LoVo (cell line): ENCODE data around the gene TREH.
"Not testable (repeated sequence)": the region's sequence is repeated elsewhere in the genome, so short reads cannot be mapped to it uniquely, and the experiment has no call there.

Experiments used
- DNase-seq: peaks from one replicate; pipeline ENCODE4 v3.0.0-alpha.2; 2016; ENCODE audit warnings: low spot score

TREH gene

DNA sequence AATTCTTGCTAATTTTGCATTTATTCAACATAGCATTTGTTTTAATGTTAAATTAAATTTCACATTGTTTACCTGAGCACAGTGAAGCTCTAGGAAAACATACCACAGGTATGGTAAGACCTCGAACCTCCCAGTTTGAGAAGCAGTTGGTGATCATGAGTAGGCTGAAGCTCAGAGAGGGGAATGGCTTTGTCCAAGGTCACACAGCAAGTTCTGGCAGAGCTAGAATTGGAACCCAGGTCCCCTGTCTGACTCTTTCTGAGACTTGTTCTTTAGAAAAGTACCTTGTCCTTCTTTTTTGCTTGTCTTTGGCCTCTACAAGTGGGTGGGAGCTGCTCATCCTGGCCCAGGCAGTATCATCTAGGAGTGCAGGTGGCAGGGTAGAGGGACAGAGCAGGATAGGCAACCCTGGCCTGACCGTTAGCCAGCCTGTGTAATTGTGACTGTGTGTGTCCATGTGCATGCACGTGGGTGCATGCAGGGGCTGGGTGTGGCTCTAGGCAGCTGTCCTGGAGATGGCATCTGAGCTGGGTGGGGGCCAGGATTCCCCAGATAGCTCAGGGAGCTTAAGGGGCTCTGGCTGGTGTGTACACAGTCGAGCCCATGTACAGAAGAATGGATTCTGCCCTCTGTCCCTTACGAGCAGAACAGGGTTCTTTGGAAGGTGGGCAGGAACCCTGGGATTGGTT is 50.4 kb downstream of the TREH start:
- DNase-seq = no peak

- no peak for DNase-seq
These were observed 51.0 kb downstream of the TREH start for GRCh38 chr11:118628432-118628831.

DNA sequence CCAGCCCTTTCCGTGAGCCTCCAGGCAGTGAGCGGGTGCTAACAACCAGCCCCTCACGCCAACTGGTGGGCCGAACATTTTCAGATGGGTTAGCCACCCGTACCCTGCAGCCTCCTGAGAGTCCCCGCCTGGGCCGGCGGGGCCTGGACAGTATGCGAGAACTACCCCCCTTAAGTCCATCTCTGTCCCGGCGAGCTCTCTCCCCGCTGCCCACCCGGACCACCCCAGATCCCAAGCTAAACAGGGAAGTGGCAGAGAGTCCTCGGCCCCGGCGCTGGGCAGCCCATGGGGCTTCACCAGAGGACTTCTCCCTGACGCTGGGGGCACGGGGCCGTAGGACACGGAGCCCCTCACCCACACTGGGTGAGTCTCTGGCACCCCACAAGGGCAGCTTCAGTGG is 51.4 kb downstream of the TREH start:
- no peak for DNase-seq

- no peak for DNase-seq
These were observed 51.9 kb downstream of the TREH start for GRCh38 chr11:118627566-118627965.

- DNase-seq = no peak
These were observed 53.5 kb downstream of the TREH start for GRCh38 chr11:118625976-118626375.

GRCh38 chr11:118625036-118625690 is 54.3 kb downstream of the TREH start:
- no peak for DNase-seq

DNA sequence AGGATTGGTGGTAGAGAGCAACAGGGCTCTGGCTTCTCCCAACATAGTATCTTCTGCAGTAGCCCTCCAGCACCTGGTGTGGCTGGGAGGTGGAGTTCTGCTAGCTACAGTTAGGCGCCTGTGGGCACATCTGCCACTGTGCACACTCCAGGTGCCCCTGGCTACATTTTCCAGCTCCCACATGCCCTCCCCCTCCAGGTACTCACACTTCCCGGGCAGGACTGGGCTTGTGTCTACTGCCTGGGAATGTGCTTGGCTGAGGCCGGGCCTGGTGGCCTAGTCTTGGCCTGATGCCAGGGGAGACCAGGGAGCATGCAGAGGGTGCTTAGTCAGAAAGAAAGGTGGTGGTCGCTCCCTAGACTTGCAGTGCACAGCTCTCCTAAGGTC is 56.2 kb downstream of the TREH start:
- DNase-seq = peak; percentile 31

DNA sequence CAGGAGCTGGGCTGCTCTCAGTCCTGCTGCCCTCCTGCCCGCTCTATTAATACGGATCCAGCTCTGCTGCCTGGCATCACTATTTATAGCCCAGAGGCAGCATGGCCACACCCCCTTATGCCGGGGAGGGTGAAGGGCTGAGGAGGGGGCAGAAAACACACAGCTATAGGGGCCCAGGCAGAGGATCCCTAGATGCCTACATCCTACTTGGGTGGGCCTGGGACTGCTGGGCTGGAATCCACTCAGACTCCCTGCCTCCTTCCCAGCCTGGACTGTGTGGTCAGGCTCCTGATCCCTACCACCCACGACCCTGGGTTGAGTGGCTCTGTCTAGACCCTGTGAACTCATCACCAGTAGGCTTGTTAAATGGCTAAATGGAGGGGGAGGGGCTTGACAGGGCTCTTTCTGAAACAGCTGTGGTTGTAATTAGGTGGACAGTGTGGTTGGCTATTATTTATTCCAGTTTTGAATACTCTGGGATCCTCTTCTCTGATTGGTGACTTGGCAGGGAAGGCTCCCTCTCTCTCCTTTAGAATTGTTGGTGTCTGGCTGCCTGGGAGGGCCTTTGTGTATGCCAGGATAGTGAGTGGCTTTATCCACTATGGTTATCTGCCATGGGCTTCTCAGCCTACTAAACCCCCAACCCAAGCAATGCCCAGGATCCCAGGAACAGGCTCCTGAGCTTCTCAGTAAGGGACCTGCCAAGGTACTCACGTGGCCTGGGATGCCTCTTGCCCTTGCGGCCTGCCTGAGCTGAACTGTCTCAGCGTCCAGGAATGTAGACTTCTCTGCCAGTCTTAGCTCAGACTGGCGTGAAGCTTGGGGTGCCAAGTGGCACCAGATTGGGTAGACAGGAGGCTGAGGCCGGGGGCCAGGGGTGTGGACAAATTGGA is 56.8 kb downstream of the TREH start:
- no peak for DNase-seq

GRCh38 chr11:118621784-118622375 is 57.6 kb downstream of the TREH start:
- DNase-seq = no peak

GRCh38 chr11:118621071-118621783 is 58.2 kb downstream of the TREH start:
- peak; percentile 15 for DNase-seq

GRCh38 chr11:118620529-118621070 is 58.9 kb downstream of the TREH start:
- no peak for DNase-seq

DNA sequence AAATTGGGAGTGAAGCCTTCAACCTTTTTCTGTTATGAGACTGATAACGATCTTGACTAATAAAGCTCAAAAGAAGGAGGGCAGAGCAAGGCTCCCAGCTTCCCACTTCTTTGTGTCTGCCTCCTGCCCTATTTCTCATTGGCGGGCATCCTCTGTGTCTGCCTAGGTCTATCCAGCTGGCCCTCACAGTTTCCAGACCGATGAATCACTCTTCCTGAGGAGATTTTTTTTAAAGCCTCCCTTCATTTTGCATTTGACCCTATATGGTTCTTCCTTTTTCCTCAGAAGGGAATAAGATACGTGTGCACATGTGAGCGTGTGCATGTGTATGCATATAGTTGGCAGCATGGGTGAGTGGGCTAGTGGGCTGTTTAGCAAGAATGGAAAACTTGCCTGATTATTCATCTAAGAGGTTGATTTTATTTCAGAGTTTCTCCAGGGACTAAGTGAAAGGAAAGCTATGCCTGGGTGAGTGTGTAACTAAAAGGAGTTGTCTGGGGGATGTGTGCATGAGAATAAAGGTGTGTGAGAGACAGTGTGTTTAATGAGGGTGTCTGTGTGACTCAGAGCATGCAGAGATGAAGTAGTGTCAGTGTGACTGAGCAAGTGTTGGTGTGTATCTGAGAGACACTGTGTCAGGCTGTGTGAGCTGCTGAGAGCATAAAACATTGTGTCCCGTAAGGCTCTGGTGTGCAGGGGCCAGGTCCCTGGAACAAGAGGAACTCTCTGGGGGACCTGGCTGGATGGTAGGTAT is 59.8 kb downstream of the TREH start:
- DNase-seq = no peak

- peak; percentile 42 for DNase-seq
These were observed 60.5 kb downstream of the TREH start for GRCh38 chr11:118618991-118619375.

DNA sequence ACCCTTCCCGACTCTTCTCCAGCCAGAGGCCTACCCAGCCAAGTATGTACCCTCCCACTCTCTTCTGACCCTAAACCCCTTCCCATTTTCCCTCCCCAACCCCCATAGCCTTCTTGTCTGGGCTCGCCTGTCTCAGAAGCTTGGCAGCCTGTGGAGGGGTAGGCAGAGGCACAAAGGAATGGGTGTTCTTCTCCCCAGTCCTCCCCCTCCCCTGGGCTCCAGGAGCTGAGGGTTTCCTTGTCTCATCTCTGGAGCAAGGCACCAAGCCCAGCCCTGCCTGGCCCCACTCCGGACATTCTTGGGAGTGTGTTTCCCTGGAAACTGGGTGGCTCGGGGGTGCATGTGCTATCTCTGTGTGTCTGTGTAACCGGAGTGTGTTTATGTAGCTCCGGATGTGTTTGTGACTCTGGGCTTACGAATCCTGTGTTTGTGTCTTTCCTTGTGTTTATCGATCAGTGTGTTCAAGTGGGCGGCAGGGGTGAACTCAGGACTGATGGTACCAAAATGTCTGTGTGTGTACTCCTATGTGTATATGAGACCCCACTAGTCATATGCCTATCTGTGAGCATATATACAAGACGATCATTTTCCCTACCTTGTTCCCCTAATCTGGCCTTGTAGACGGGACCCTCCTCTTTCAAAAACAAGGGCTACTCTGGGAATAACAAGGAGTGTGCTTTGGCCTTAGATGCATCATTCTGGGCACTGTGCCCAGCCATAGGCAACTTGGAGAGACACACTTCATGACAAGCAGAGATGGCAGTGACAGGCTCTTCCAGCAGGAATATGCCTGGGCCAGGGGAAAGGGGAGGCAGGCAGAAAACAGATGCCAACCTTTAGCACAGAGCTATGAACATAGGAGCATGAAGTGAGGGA is 61.1 kb downstream of the TREH start:
- no peak for DNase-seq

DNA sequence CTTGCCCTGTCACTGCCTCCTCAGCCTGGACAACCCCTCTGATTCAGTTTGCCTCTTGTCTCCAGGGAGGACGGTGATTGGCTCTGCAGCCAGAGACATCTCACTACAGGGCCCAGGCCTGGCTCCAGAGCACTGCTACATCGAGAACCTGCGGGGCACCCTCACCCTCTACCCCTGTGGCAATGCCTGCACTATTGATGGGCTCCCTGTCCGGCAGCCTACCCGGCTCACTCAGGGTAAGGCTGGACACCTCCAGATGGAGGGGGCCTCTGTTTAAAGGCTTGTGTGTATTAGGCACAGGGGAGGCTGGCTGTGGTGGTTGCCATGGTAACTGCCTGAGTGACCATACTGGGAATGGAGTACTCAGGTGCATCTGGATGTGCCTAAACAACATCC is 63.5 kb downstream of the TREH start:
- DNase-seq = no peak

GRCh38 chr11:118615282-118615975 is 64.0 kb downstream of the TREH start:
- DNase-seq = no peak

DNA sequence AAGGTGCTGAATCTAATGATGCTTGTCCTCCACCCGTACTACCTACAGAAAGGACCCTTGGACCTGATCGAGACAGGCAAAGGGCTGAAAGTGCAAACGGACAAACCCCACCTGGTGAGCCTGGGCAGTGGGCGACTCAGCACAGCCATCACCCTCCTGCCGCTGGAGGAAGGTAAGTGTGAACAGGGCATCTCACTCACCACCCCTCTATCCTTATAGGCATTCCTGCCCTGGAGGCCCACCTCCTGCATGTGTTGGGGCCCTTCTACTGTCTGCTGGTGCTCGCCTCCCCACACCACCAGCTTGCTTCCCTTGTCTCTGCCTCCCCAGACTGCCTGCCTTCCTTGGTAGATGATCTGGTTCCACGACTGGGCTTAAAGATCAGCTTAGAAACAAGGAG is 64.9 kb downstream of the TREH start:
- DNase-seq = no peak

DNA sequence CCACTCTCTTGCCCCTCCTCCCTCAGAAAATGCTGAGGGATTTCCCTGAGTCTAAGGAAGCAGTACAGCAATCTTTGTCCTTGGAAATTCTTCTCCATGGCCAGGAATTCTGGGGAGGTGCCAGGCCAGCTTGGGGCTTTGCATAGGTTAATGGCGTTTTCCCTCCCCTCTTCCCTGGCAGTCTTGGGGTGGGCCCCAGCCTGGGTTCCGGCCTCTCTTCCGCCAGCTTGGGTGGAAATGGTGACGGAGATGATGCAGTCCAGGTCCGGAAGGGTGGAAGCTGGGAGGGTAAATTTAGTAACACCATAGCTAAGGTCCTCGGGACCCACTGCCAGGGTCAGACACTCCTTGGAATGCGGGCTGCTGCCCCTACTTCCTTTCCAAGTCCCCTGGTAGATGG is 67.1 kb downstream of the TREH start:
- DNase-seq = no peak

GRCh38 chr11:118611433-118611795 is 68.0 kb downstream of the TREH start:
- DNase-seq = not testable (repeated sequence)
